Spleen (tissue), 11 donors: Measurements from ENCODE around the gene FOXC1. TPM values are rescaled to one million over a fixed set of nuclear protein-coding genes. Genes with fewer than 3 reads are reported as not detected.

ENCODE experiments used
- DNase-seq: peaks from one replicate; pipeline ENCODE4 v3.0.0-alpha.2; 2020
- H3K27ac ChIP-seq, 8 donors: fragments of 200-600 bp; sonication (generic) in 7 of 8; 1 replicate in 4 of 8; 2 replicates in 4 of 8; pipeline versions ENCODE4 v1.5.0 to v1.8.0; 2016 to 2021; ENCODE audit warnings: inconsistent platforms in 4 of 8, mild to moderate bottlenecking in 4 of 8, moderate library complexity in 1 of 8
- H3K27me3 ChIP-seq, 7 donors: fragments of 200-600 bp; sonication (generic) in 6 of 7; replicated peaks in 1 of 7; 1 replicate in 4 of 7; 2 replicates in 3 of 7; pipeline versions ENCODE4 v1.5.0 to v1.8.0; 2016 to 2021; ENCODE audit warnings: inconsistent platforms in 3 of 7, mild to moderate bottlenecking in 1 of 7
- H3K36me3 ChIP-seq, 6 donors: fragments of 200-600 bp; sonication (generic) in 5 of 6; 1 replicate in 4 of 6; 2 replicates in 2 of 6; pipeline versions ENCODE4 v1.5.0 to v1.8.0; 2016 to 2021; ENCODE audit warnings: inconsistent platforms in 2 of 6
- H3K4me1 ChIP-seq, 6 donors: fragments of 200-600 bp; sonication (generic) in 5 of 6; 1 replicate in 3 of 6; 2 replicates in 3 of 6; pipeline versions ENCODE4 v1.5.0 to v1.8.0; 2016 to 2021; ENCODE audit warnings: inconsistent platforms in 3 of 6
- H3K4me3 ChIP-seq, 8 donors: fragments of 200-600 bp; sonication (generic) in 7 of 8; 1 replicate in 4 of 8; 2 replicates in 4 of 8; pipeline versions ENCODE4 v1.5.0 to v1.8.0; 2016 to 2021; ENCODE audit warnings: inconsistent platforms in 4 of 8, mild to moderate bottlenecking in 4 of 8, moderate library complexity in 2 of 8
- H3K9me3 ChIP-seq, 8 donors: fragments of 200-600 bp; sonication (generic) in 7 of 8; 1 replicate in 4 of 8; 2 replicates in 4 of 8; pipeline versions ENCODE4 v1.5.0 to v1.8.0; 2016 to 2021; ENCODE audit warnings: inconsistent platforms in 4 of 8
- CTCF ChIP-seq, 11 experiments: fragments of 200-600 bp in 7 of 11; fragments of 450-650 bp in 4 of 11; sonication (generic) in 4 of 11; IDR thresholded peaks in 8 of 11; conservative IDR thresholded peaks in 3 of 11; 1 replicate in 7 of 11; 2 replicates in 4 of 11; pipeline versions ENCODE4 v1.4.0 to v1.8.0; 2016 to 2021; ENCODE audit warnings: antibody characterized with exemption in 11 of 11, inconsistent platforms in 4 of 11, mild to moderate bottlenecking in 1 of 11
- POLR2A ChIP-seq, 3 donors: fragments of 450-650 bp; IDR thresholded peaks; one replicate each; pipeline ENCODE4 v1.5.1; 2017; ENCODE audit warnings: antibody characterized with exemption in 3 of 3, mild to moderate bottlenecking in 1 of 3
- POLR2AphosphoS5 ChIP-seq, 3 donors: sonication (generic); formaldehyde crosslinking; IDR thresholded peaks; one replicate each; pipeline ENCODE4 v1.5.1; 2017; ENCODE audit warnings: antibody characterized with exemption in 3 of 3
- WGBS, 5 donors: extraction: QIAGEN DNeasy Blood & Tissue Kit in 3 of 5; methylation state at CpG; one replicate each; pipeline versions ENCODE4 v1.1.5 to v1.1.7; 2013 to 2018; 5-methylcytosine and 5-hydroxymethylcytosine counted together
- intact Hi-C: fragments of 100-400 bp; cut with DNase I; formaldehyde crosslinking; loops from one replicate; pipeline ENCODE4 v1.15.0; 2023; ENCODE audit warnings: low total_unique reads
- polyA plus RNA-seq, 3 donors: library from polyadenylated mRNA; stranded (reverse); fragments of 200-250 nt; gene quantifications; one replicate each; pipeline ENCODE4 v1.2.1, GENCODE V29; 2013
- total RNA-seq, 7 donors: library from RNA; depleted of rRNA in 3 of 7; stranded (reverse); fragments of >200 nt in 3 of 7; fragmentation: NEBNext Ultra II Directional in 4 of 7; extraction: Animal tissue kit (Norgen Biotek cat#: 25700) in 4 of 7; gene quantifications; one replicate each; pipeline versions ENCODE4 v1.1.0 to v1.2.1, GENCODE V29; 2016 to 2021
- donor health status: healthy with polysubstance abuse.
- donor health status: DM: no; HTN: no; CAD: no; lungs with moderate emphysema.
- donor health status: DM: no; HTN: no; CAD: no.
- donor health status: Bipolar disorder and iron deficiency.
- donor health status: healthy.
- donor health status: DM: no; HTN: no; CAD: no.
- donor health status: DM: yes; HTN: yes; CAD: no.

FOXC1 gene
- total and polyA plus RNA-seq, 10 donors, result 0.20 to 1.1 (median 0.55) TPM

DNA sequence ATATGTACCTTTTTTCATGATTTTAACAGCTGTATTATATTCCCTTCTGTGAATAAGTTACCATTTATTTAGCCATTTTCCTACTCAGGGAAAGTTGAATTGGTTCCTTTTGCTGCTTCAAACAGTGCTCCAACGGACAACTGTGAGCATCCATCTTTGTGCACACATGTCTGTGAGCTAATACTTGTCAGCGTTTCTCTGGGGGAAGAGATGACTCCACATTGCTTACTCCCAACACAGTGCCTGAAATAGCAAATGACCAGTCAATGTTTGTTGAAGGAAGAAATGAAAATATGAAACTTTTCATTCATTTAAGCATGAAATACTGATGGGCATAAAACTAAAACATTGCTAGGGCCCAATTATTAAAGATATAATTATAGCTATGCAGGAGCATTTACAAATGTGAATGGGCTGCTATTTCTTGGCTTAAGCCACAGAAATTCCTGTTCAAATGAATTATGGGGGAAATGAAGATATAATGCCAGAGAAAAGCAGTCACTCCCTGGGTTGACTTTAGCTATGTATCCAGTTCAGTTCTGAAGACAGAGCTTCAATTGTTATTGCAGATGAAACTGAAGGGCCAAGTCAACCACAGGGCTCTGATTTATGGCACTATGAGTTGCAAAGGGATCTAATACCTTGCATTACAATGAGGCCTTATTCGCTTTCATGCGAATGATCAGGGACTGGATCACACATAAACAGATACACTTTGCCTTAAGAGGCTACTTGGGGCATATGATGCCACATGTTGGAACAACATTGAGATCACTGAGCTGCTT, 47.4 kb upstream of the FOXC1 start:
- peaks cover 0 to 9% (median 0%) of the 10 kb centered on the region in 7 donors for H3K27me3 ChIP-seq
- H3K4me1 ChIP-seq, result no peaks in the 10 kb centered on the region
- H3K9me3 ChIP-seq, result no peaks in the 10 kb centered on the region
- H3K27ac ChIP-seq, result no peak overlapping the region
- WGBS, 5 donors, result 83 to 94% (median 86%) methylated on average over 4 of the region's 4 CpGs
- H3K36me3 ChIP-seq, result no peaks in the 10 kb centered on the region
- intact Hi-C loops, result no loop called here
- no peak overlapping the region for H3K4me3 ChIP-seq
- no peak for DNase-seq
- TF ChIP-seq POLR2A (IDR thresholded peaks at IDR 0.05), result no peak
- TF ChIP-seq POLR2AphosphoS5 (IDR thresholded peaks at IDR 0.05), result no peak

GRCh38 chr6:1569377-1569776, 40.3 kb upstream of the FOXC1 start:
- H3K36me3 ChIP-seq, result no peaks in the 10 kb centered on the region
- WGBS, 5 donors, result 91 to 96% (median 93%) methylated on average over 3 of the region's 3 CpGs
- peaks cover 4 to 40% (median 31%) of the 10 kb centered on the region in 8 donors for H3K9me3 ChIP-seq
- H3K4me1 ChIP-seq, result no peaks in the 10 kb centered on the region
- H3K4me3 ChIP-seq, result no peak overlapping the region
- H3K27ac ChIP-seq, result no peak overlapping the region
- no peaks in the 10 kb centered on the region for H3K27me3 ChIP-seq
- TF ChIP-seq CTCF (IDR thresholded peaks at IDR 0.05 in 8 of 11, conservative IDR thresholded peaks at IDR 0.05 in 3 of 11), result no peak
- no peak for TF ChIP-seq POLR2AphosphoS5 (IDR thresholded peaks at IDR 0.05)
- no peak for TF ChIP-seq POLR2A (IDR thresholded peaks at IDR 0.05)
- intact Hi-C loops, result no loop called here
- no peak for DNase-seq

DNA sequence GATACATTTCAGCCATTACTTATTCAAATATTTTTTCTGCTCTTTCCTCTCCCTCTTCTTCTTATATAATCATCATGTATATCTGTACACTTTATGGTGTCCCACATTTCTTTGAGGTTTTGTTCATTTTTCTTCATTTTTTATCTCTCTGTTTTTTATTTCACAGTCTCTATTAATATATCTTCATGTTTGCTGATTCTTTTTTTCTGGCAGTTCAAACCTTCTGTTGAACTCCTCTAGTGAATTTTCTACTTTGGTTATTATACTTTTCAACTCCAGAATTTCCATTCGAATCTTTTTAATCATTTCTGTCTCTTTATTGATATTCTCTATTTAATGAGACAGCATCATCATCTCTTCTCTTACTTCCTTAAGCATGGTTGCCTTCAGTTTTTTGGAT, 38.9 kb upstream of the FOXC1 start:
- H3K4me1 ChIP-seq, result no peaks in the 10 kb centered on the region
- WGBS, 5 donors, result 72 to 90% (median 84%) methylated on average over 1 of the region's 1 CpG
- no peak for DNase-seq
- peaks cover 0 to 7% (median 0%) of the 10 kb centered on the region in 7 donors for H3K27me3 ChIP-seq
- no peak for TF ChIP-seq POLR2A (IDR thresholded peaks at IDR 0.05)
- no peak for TF ChIP-seq POLR2AphosphoS5 (IDR thresholded peaks at IDR 0.05)
- no peak for TF ChIP-seq CTCF (IDR thresholded peaks at IDR 0.05 in 8 of 11, conservative IDR thresholded peaks at IDR 0.05 in 3 of 11)
- intact Hi-C loops, result no loop called here
- H3K9me3 ChIP-seq, result peaks cover 4 to 40% (median 31%) of the 10 kb centered on the region in 8 donors
- H3K27ac ChIP-seq, result no peak overlapping the region
- H3K4me3 ChIP-seq, result no peak overlapping the region
- H3K36me3 ChIP-seq, result no peaks in the 10 kb centered on the region

DNA sequence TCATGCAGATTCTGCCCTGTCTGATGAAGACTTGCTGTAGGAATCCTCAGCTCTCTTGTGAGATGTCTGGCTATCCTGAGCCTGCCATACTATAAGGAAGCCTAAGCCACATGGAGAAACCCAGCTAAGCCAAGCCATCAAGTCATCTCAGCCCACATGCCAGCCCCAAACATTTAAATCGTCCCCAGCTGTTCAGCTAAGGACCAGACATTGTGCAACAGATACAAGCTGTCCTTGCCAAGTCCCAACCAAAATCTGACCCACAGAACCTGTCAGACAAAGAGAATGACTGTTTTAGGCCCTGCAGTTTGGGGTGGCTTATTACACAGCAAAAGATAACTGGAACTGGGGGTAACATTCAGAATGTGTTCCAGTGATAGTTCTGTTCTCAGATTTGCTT, 36.8 kb upstream of the FOXC1 start:
- no peak for DNase-seq
- no peak for TF ChIP-seq CTCF (IDR thresholded peaks at IDR 0.05 in 8 of 11, conservative IDR thresholded peaks at IDR 0.05 in 3 of 11)
- TF ChIP-seq POLR2AphosphoS5 (IDR thresholded peaks at IDR 0.05), result no peak
- no peak for TF ChIP-seq POLR2A (IDR thresholded peaks at IDR 0.05)
- Histone ChIP-seq H3K27me3 (peaks cover 0 to 16% (median 0%) of the 10 kb centered on the region in 7 donors), H3K4me1 (no peaks in the 10 kb centered on the region), H3K4me3 (no peak overlapping the region), H3K9me3 (peaks cover 4 to 40% (median 31%) of the 10 kb centered on the region in 8 donors), H3K27ac (no peak overlapping the region), H3K36me3 (no peaks in the 10 kb centered on the region)
- intact Hi-C loops, result no loop called here
- 41 to 79% (median 69%) methylated on average over 1 of the region's 1 CpG for WGBS, 5 donors
